ENCODE measurements around the gene CLGN.
"Not testable (repeated sequence)": the region's sequence is repeated elsewhere in the genome, so short reads cannot be mapped to it uniquely, and the experiment has no call there.

CLGN gene

GRCh38 chr4:140450352-140450751 is 22.9 kb upstream of the CLGN start:
- no peak for TF ChIP-seq CTCF (IDR thresholded peaks at IDR 0.05; ENCODE audit: low read depth, low read length)
- no peak overlapping the region for H3K4me3 ChIP-seq (ENCODE audit: low read depth, low read length)

GRCh38 chr4:140448830-140449229 is 21.4 kb upstream of the CLGN start:
- TF ChIP-seq CTCF (IDR thresholded peaks at IDR 0.05; ENCODE audit: low read depth, low read length) = no peak

GRCh38 chr4:140448162-140448561 is 20.7 kb upstream of the CLGN start:
- no peak for TF ChIP-seq CTCF (IDR thresholded peaks at IDR 0.05; ENCODE audit: low read depth, low read length)
- H3K4me3 ChIP-seq (ENCODE audit: low read depth, low read length) = no peak overlapping the region

More at GRCh38 chr4:140448830-140449229, 21.4 kb upstream of the CLGN start:
- no peak overlapping the region for H3K4me3 ChIP-seq (ENCODE audit: low read depth, low read length)

GRCh38 chr4:140444347-140444746 is 16.9 kb upstream of the CLGN start:
- not testable (repeated sequence) for H3K4me3 ChIP-seq (ENCODE audit: low read depth, low read length)

GRCh38 chr4:140439644-140440142 is 12.2 kb upstream of the CLGN start:
- H3K4me3 ChIP-seq (ENCODE audit: low read depth, low read length) = no peak overlapping the region
- no peak for TF ChIP-seq CTCF (IDR thresholded peaks at IDR 0.05; ENCODE audit: low read depth, low read length)

GRCh38 chr4:140427919-140428471 is 547 bp upstream of the CLGN start:
- peak overlapping the region; percentile 71 for H3K4me3 ChIP-seq (ENCODE audit: low read depth, low read length)
- no peak for TF ChIP-seq CTCF (IDR thresholded peaks at IDR 0.05; ENCODE audit: low read depth, low read length)

- H3K4me3 ChIP-seq (ENCODE audit: low read depth, low read length) = peak overlapping the region; percentile 71
- TF ChIP-seq CTCF (IDR thresholded peaks at IDR 0.05; ENCODE audit: low read depth, low read length) = no peak
Measured at GRCh38 chr4:140426610-140427105, 790 bp downstream of the CLGN start.

- no peak for TF ChIP-seq CTCF (IDR thresholded peaks at IDR 0.05; ENCODE audit: low read depth, low read length)
- H3K4me3 ChIP-seq (ENCODE audit: low read depth, low read length) = no peak overlapping the region
Measured at GRCh38 chr4:140423106-140423505, 4.3 kb downstream of the CLGN start.

GRCh38 chr4:140413130-140413969 is 14.1 kb downstream of the CLGN start:
- H3K4me3 ChIP-seq (ENCODE audit: low read depth, low read length) = not testable (repeated sequence)

Data from WI38 (cell line).